Peyer's patch (tissue), 4 donors: ENCODE data around the gene RTN4RL1.
"Not testable (repeated sequence)": the region's sequence is repeated elsewhere in the genome, so short reads cannot be mapped to it uniquely, and the experiment has no call there.

Source experiments
- POLR2A ChIP-seq, 2 donors: fragments of 450-650 bp; IDR thresholded peaks; one replicate each; pipeline ENCODE4 v1.5.1; 2017; ENCODE audit warnings: antibody characterized with exemption in 2 of 2, mild to moderate bottlenecking in 2 of 2, moderate library complexity in 2 of 2
- TF ChIP-seq, protein P1 (sequence below), 6 experiments: fragments of 450-650 bp in 4 of 6; fragments of 200-600 bp in 2 of 6; sonication (generic) in 1 of 6; IDR thresholded peaks; one replicate each; pipeline ENCODE4 v1.5.1; 2017 to 2019; ENCODE audit warnings: antibody characterized with exemption in 6 of 6, mild to moderate bottlenecking in 3 of 6, moderate library complexity in 1 of 6

DNA sequence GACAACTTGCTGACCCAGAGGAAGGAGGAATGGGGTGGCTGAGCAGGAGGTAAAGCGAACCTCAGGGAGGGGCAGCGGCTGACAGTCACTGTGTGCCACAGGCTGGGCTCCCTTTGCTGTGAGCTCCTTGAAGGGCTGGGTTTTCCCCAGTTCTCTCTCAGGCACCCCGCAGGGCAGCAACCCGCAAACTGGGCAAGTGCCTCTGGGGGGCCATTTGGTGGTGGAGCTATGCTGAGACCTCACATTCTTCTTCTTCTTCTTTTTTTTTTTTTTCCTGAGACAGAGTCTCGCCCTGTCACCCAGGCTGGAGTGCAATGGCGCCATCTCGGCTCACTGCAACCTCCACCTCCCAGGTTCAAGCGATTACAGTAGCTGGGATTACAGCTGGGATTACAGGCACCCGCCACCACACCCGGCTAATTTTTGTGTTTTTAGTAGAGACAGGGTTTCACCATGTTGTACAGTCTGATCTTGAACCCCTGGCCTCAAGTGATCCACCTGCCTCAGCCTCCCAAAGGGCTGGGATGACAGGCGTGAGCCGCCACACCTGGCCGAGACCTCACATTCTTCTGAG lies 42.3 kb downstream of the RTN4RL1 start:
- TF ChIP-seq, protein P1, sequence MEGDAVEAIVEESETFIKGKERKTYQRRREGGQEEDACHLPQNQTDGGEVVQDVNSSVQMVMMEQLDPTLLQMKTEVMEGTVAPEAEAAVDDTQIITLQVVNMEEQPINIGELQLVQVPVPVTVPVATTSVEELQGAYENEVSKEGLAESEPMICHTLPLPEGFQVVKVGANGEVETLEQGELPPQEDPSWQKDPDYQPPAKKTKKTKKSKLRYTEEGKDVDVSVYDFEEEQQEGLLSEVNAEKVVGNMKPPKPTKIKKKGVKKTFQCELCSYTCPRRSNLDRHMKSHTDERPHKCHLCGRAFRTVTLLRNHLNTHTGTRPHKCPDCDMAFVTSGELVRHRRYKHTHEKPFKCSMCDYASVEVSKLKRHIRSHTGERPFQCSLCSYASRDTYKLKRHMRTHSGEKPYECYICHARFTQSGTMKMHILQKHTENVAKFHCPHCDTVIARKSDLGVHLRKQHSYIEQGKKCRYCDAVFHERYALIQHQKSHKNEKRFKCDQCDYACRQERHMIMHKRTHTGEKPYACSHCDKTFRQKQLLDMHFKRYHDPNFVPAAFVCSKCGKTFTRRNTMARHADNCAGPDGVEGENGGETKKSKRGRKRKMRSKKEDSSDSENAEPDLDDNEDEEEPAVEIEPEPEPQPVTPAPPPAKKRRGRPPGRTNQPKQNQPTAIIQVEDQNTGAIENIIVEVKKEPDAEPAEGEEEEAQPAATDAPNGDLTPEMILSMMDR (IDR thresholded peaks at IDR 0.05): not testable (repeated sequence)
- TF ChIP-seq POLR2A (IDR thresholded peaks at IDR 0.05): not testable (repeated sequence)
